GM10266 (cell line): ENCODE results near the gene JMJD6.
A peak's percentile ranks its signal among the peaks of the same experiment; 100 is the strongest.

Experiments used
- DNase-seq: peaks from one replicate; pipeline ENCODE4 v3.0.0; 2012; ENCODE audit errors: extremely low spot score
- TF ChIP-seq, protein P1 (sequence below): IDR thresholded peaks from 2 replicates; pipeline ENCODE4 v1.5.1; 2012; ENCODE audit warnings: mild to moderate bottlenecking, low read depth; ENCODE audit not compliant: control insufficient read depth, insufficient read depth; ENCODE audit errors: missing control alignments

JMJD6 gene

DNA sequence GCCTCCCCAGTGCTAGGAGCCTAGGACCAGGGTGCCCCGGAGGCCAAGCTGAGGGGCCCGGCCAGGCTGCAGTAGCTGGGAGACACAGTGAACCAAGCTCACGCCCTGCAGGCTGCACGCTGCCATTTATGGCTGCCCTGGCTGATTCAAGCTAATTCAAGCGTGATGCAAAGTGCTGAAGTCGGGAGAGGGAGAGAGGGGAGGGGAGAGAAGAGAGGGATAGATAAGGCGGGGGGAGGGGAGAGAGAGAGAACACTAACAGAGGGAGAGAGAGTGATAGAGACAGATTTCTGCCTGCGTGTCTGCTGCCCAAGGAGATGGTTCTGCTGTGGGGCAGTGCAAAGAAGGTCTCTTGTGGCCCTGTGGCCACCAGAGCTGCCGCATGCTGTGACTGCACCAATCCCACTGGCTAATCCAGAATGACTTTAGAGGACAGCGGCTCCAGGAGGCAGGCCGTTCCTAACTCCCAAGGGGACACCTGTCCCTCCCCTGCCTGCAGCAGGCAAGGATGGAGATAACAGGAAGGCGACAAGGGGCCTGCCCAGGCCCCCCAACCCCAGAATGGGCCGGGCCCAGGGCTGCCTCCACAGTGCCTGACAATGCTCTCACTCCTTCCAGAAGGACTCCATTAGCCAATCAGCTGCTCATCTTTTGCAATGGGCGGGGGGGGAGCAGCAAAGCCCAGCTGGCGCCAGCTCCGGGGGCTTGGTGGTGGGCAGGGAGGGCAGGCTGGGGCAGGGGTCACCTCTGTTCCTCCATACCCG is 28.5 kb downstream of the JMJD6 start:
- DNase-seq = no peak
- TF ChIP-seq, protein P1, sequence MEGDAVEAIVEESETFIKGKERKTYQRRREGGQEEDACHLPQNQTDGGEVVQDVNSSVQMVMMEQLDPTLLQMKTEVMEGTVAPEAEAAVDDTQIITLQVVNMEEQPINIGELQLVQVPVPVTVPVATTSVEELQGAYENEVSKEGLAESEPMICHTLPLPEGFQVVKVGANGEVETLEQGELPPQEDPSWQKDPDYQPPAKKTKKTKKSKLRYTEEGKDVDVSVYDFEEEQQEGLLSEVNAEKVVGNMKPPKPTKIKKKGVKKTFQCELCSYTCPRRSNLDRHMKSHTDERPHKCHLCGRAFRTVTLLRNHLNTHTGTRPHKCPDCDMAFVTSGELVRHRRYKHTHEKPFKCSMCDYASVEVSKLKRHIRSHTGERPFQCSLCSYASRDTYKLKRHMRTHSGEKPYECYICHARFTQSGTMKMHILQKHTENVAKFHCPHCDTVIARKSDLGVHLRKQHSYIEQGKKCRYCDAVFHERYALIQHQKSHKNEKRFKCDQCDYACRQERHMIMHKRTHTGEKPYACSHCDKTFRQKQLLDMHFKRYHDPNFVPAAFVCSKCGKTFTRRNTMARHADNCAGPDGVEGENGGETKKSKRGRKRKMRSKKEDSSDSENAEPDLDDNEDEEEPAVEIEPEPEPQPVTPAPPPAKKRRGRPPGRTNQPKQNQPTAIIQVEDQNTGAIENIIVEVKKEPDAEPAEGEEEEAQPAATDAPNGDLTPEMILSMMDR = no peak

- TF ChIP-seq, protein P1 = no peak
- DNase-seq = peak; percentile 75
These were observed 29.4 kb downstream of the JMJD6 start for GRCh38 chr17:76696763-76697701.

- TF ChIP-seq, protein P1 = no peak
- no peak for DNase-seq
These were observed 31.2 kb downstream of the JMJD6 start for GRCh38 chr17:76695059-76695831.

- TF ChIP-seq, protein P1 = no peak
- no peak for DNase-seq
These were observed 34.8 kb downstream of the JMJD6 start for GRCh38 chr17:76691379-76692191.

DNA sequence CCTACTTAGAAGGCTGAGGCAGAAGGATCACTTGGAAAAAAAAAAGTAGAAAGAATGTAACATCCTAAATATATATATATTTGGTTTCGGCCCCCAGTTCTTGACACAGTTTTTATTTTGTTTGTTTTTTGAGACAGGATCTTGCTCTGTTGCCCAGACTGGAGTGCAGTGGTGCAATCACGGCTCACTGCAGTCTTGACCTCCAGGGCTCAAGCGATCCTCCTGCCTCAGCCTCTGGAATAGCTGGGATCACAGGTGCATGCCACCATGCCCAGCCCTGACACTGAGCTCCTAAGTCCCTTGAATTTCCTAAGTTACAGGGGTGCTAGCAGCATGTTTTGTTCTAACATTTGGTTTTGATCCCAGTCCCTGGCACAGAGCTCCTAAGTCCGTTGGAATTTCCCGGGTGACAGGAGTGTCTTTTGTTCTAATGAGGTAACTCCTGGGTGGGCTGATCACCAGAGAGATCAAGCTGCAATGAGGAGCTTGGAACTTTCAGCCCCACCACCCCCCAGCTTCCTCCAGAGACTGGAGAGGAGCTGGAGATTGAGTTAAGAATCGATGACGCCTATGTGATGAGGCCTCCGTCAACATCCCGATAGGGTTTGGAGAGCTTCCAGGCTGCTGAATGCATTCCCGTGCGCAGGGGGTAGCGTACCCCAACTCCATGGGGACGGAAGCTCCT is 35.7 kb downstream of the JMJD6 start:
- TF ChIP-seq, protein P1 = no peak
- no peak for DNase-seq

DNA sequence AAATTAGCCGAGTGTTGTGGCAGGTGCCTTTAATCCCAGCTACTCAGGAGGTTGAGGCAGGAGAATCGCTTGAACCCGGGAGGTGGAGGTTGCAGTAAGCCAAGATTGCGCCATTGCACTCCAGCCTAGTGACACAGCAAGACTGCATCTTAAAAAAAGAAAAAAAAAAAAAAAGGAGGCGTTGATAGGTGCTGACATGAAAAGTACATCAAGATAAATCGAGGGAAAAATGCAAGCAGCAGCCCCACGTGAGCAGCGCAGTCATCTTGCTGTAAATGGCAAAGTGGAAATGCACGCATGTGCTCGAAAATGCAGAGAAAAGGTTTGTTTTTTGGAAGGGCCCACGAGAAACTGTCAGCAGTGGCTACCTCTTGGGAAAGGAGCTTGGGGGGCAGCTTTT is 36.5 kb downstream of the JMJD6 start:
- no peak for DNase-seq

More for the DNA sequence above, 36.5 kb downstream of the JMJD6 start:
- TF ChIP-seq, protein P1 = no peak
